NCI-H2196 (cell line): ENCODE data around the gene RNF103.
A peak's percentile ranks its signal among the peaks of the same experiment; 100 is the strongest.

Experiments used
- DNase-seq: peaks from one replicate; lab custom pipeline; 2025; ENCODE audit not compliant: unreplicated experiment; lab: John Stamatoyannopoulos, UW

RNF103 gene

DNA sequence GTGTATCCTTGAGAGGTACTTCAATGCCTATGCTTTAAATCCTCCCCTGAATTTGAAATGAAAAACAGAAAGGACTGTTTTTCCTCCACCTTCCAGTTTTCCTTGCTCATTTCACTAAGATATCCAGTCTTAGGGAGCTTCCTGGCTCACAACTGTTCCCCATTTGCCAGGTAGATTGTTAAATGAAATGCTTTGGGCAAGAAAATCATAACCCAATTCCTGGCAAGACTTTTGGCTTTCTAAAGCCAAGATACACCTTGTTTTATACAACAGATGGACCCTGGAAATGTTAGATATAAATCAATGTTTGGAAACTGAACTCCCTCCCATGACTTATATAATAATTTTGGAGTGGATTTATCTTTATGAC lies 56.9 kb downstream of the RNF103 start:
- DNase-seq: no peak

DNA sequence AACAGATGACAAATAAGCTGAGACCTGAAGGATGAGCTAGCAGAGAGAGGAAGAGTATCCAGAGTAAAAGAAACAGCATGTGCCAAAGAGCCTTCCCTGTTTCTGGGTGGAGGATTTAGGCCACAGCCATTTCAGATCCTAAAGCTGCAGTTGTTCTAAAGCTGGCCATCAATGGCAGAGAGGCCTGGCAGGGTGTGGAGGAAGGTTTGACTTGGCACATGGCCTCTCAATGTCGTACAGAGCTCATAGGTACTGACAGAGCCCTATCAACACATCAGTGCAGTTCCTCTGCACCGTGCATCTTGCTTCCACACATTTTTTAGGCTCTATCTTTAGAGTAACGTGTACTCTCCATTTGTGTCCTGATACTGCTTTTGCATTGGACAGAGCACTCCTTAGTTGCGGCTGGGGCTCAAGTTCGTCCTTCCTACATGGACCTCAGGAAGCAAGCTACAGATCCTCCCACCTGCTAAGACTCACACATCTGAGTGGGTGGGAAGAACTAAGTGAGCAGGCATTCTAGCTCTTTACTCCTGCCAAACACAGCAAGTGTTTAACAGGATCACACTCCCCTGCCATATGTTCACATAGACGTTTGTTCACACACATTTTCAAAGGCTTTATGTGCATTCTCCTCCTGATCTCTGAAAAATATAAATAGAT lies 57.4 kb downstream of the RNF103 start:
- DNase-seq: no peak

DNA sequence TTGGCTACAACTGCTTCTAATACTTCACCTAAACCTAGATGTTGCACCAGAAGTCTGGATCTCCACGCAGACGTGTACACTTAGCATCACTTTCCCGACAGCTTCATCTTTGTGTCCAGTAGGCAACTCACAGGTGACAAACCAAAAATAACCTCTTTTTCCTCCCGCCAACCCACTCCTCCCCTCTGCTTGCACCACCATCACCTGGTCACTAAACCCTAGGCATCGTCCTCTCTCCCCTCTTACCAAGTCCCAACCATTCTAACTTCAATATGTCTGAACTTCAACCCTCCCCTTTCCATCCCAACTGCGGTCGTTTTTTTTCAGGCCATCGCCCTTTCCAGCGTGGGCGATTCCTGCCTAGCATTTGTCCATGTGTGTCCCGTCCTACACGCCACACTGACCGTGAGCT lies 60.0 kb downstream of the RNF103 start:
- DNase-seq: no peak

DNA sequence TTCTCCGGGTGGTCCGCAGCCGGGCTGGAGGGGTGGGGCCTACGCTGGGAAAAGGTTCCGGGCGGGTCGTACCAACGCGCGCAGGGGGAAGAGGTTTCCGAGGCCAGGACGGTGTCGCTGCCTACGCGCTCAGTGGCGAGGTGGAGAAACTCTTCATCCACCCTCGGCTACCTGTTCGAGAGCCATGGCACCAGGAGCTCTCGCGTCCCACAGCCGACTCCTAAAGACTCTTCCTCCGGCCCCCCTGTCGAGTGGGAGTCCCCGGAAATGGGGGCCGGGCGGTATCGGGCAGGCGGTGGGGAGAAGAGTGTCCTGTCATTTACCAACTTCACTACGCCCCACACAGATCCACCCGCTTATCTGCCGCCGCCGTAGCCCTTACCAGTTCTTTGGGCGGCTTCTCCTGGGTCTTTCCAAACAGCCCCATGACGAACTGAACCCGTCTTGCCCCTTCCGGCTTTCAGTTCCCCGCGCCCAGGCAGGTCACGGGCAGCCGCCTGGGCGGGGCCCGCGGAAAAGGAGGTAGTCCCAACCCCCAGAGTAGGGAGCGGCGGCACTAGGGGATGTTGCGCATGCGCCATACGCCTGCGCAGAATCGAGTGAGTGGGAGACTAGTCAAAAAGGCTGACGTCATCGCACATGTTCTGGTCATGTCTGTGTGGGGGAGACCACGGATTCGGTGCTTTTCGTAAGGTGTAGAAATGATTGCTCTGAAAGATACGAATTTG lies 60.6 kb downstream of the RNF103 start, which contains the start of gene CHMP3:
TSS of gene CHMP3 (minus strand) at position 522 of the 728 bp plus-strand sequence. CDS start at position 427, 95 bp downstream.
- peak; percentile 90 for DNase-seq

DNA sequence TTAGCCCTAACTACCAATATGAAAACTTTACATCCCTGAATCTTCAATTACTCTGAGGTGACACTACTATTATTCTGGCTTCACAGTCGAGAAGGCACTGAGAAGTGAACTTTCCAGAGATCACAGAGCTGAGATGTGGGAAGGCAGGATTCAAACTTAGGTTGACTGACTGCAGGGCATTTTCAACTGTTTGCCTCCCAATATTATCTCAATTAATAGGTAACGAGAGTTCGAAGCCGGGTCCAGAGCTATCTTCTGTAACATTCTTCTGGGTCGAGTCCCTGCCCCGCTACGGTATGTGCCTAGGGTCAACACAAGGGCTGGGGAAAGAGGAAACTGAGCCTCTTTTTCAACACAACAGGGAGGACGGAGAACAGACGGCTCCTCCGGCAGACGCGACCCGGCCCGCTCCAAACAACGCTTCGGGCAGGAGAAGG lies 61.2 kb downstream of the RNF103 start:
- DNase-seq: no peak

DNA sequence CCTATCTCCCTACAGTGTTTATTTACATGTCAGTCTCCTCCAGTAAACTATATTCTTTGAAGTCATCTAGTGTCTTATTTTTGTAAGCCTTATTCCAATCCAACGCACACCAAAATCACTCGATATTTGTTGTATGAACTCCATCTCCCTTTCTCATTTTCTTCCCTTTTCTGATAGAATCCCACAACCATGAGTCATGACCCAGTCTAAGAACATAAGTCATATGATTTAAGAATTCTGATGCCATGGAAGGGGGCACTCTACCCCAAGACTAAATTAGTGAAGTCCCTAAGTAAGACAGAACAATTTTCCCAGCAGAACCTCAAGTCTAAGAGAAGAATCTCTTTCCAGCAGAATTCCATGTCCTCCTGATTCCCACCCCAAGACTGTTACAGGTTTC lies 65.8 kb downstream of the RNF103 start:
- DNase-seq: no peak

DNA sequence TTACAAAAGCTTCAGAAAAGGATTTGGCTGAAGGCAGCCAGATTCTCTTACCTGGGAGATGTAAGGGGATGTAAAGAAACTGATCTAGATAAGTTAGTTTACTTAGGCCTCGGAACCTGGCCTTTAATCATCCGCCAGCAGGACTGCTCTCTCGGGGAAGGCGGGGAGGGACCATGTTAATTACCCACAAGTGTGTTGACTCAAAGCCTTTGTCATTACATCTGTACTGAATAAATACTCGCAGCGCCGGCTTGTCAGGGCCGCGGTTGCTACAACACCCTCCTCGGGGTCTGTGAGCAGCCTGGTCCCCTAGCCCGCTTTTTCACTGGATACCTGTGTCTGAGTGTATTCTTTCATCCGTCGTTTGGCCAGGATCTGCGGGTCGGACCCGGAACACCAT lies 67.2 kb downstream of the RNF103 start:
- no peak for DNase-seq
